Measurements from ENCODE around the gene PCDHA13.

The PCDHA13 gene

GRCh38 chr5:140883927-140884697 is 2.2 kb downstream of the PCDHA13 start:
- peaks cover 60% of the 10 kb centered on the region for H3K9me3 Mint-ChIP-seq
- no peaks in the 10 kb centered on the region for H3K4me1 Mint-ChIP-seq (ENCODE audit: low read depth)
- no peaks in the 10 kb centered on the region for H3K36me3 Mint-ChIP-seq (ENCODE audit: low read depth)
- intact Hi-C loops (cut with micrococcal nuclease), result no loop called here
- no peak overlapping the region for H3K4me3 Mint-ChIP-seq
- no peak overlapping the region for H3K27ac Mint-ChIP-seq
- peaks cover 21% of the 10 kb centered on the region for H3K27me3 Mint-ChIP-seq

- no peaks in the 10 kb centered on the region for H3K4me1 Mint-ChIP-seq (ENCODE audit: low read depth)
- no peak overlapping the region for H3K27ac Mint-ChIP-seq
- H3K36me3 Mint-ChIP-seq (ENCODE audit: low read depth), result no peaks in the 10 kb centered on the region
- H3K4me3 Mint-ChIP-seq, result no peak overlapping the region
- intact Hi-C loops (cut with micrococcal nuclease), result no loop called here
- peaks cover 53% of the 10 kb centered on the region for H3K9me3 Mint-ChIP-seq
- H3K27me3 Mint-ChIP-seq, result no peaks in the 10 kb centered on the region
Measured at GRCh38 chr5:140916325-140916724, 34.4 kb downstream of the PCDHA13 start.

GRCh38 chr5:140923601-140924000 is 41.7 kb downstream of the PCDHA13 start:
- intact Hi-C loops (cut with micrococcal nuclease), result no loop called here
- Mint-ChIP-seq H3K27ac (no peak overlapping the region), H3K36me3 (ENCODE audit: low read depth) (no peaks in the 10 kb centered on the region), H3K9me3 (peaks cover 29% of the 10 kb centered on the region), H3K4me1 (ENCODE audit: low read depth) (peaks cover 8% of the 10 kb centered on the region), H3K27me3 (peaks cover 37% of the 10 kb centered on the region), H3K4me3 (no peak overlapping the region)

- peaks cover 8% of the 10 kb centered on the region for H3K4me1 Mint-ChIP-seq (ENCODE audit: low read depth)
- intact Hi-C loops (cut with micrococcal nuclease), result no loop called here
- no peak within 1 kb of the TSS for H3K27ac Mint-ChIP-seq
- H3K27me3 Mint-ChIP-seq, result peaks cover 44% of the 10 kb centered on the region
- H3K36me3 Mint-ChIP-seq (ENCODE audit: low read depth), result no peaks in the 10 kb centered on the region
- H3K4me3 Mint-ChIP-seq, result peak within 1 kb of the TSS; percentile 39
- H3K9me3 Mint-ChIP-seq, result peaks cover 33% of the 10 kb centered on the region
Measured at GRCh38 chr5:140925806-140926442, 44.0 kb downstream of the PCDHA13 start, which contains the start of gene PCDHAC1. Gene PCDHAC1, plus strand, starts transcription at chr5:140926299. Its CDS starts 594 bp downstream, at chr5:140926893.

- peak overlapping the region; percentile 39 for H3K4me3 Mint-ChIP-seq
- H3K27me3 Mint-ChIP-seq, result peaks cover 44% of the 10 kb centered on the region
- no peaks in the 10 kb centered on the region for H3K36me3 Mint-ChIP-seq (ENCODE audit: low read depth)
- no peak overlapping the region for H3K27ac Mint-ChIP-seq
- peaks cover 33% of the 10 kb centered on the region for H3K9me3 Mint-ChIP-seq
- intact Hi-C loops (cut with micrococcal nuclease), result no loop called here
- H3K4me1 Mint-ChIP-seq (ENCODE audit: low read depth), result peaks cover 8% of the 10 kb centered on the region
Measured at GRCh38 chr5:140926443-140927227, 44.7 kb downstream of the PCDHA13 start.

GRCh38 chr5:140927228-140927573 is 45.3 kb downstream of the PCDHA13 start:
- peaks cover 8% of the 10 kb centered on the region for H3K4me1 Mint-ChIP-seq (ENCODE audit: low read depth)
- H3K27me3 Mint-ChIP-seq, result peaks cover 44% of the 10 kb centered on the region
- H3K9me3 Mint-ChIP-seq, result peaks cover 33% of the 10 kb centered on the region
- no peaks in the 10 kb centered on the region for H3K36me3 Mint-ChIP-seq (ENCODE audit: low read depth)
- H3K4me3 Mint-ChIP-seq, result peak overlapping the region; percentile 23
- no peak overlapping the region for H3K27ac Mint-ChIP-seq
- intact Hi-C loops (cut with micrococcal nuclease), result no loop called here

All from dendritic cell treated with granulocyte-macrophage colony-stimulating factor and Interleukin-4, amounts not matched to agents 40 ng/mL and 50 ng/mL, for 4 days (primary cell).